Measurements from ENCODE around the gene AGAP1.
A peak's percentile ranks its signal among the peaks of the same experiment; 100 is the strongest.

AGAP1 gene

DNA sequence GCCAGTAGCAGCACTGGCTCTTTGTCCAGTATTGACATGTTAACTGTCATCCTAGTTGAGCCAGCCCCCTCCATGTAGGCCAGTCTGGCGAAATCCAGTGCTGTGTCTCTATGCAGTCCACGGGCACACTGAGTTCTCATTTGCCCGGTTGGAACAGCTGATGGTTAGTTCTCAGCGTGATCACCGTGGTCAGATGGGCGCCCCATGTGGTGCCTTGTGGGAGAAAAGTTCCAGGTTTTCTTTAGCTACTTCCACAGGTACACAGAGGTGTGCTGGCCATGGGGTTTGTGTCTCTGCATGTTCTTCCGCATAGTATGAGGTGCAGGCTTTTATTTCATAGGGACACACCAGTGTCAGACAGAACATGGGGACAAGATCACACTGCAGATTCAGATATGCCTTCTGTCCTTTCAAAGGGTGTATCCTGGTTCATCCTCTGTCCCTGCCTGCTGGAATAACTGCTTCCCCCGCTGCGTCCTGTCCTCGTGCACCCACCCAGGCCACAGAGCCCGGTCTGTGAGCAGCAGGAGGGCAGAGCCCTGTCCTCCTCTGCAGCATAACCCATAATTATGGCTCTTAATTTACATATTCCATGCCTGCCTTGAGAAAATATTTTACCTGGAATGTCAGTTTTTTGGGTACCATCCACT is 340.3 kb downstream of the AGAP1 start:
- ATAC-seq = no peak

DNA sequence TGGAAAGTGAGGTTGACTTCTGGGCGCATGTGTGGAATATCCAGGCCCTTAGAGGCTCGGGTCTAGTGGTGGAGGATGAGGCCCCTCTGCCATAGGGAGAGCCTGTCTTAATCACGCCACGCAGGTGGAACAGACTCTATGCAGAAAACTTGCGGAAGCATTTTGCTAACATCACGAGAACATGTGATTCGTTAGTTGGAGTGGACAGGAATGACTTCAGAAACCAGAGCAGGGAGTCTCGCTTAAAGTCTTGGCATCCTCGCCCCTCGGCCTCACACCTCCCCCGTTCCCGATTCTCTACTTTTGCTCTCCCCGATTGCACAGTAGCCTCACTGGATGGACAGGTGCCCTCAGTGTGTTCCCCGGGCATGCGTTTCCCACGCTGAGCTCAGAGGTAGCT is 340.9 kb downstream of the AGAP1 start:
- no peak for ATAC-seq

DNA sequence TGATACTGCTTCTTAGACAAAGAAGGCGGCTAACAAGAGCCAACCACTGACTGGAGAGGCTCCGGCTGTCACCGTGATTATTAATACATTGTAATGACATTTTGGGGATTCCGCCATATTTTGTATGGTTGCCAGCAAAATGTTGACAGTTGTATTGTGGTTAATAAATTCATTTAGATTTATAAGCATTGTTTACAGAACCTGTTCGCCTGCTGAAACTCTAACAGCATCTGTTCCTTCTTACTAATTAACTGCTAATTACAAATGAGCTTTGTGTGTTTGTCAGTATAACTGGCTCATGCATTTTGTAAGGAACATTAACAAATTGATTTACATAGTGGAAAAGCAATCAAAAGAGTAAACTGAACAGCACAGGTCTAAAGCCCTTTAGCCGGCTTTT is 342.0 kb downstream of the AGAP1 start:
- no peak for ATAC-seq

GRCh38 chr2:235836491-235836911 is 342.7 kb downstream of the AGAP1 start:
- no peak for ATAC-seq

GRCh38 chr2:235839226-235839625 is 345.4 kb downstream of the AGAP1 start:
- ATAC-seq = no peak

DNA sequence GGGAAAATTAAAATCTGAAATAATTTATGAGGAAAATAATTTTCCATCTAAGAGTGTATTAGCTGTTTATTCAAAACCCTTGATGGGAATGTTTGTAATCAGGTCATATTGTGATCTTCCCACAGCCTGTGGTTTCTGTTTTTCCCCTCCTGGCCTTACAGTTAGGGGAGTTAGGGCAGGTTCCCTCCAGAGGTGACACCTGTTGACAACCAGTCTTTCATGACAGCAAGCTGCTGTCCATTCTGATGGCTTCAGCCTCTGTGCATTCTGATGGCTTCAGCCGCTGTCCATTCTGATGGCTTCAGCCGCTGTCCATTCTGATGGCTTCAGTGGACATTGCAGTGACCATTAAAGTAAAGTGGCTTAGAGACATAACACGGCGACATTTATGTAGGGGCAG is 346.1 kb downstream of the AGAP1 start:
- ATAC-seq = no peak

GRCh38 chr2:235841863-235842262 is 348.0 kb downstream of the AGAP1 start:
- no peak for ATAC-seq

GRCh38 chr2:235842941-235843340 is 349.1 kb downstream of the AGAP1 start:
- ATAC-seq = no peak

GRCh38 chr2:235843591-235844395 is 349.9 kb downstream of the AGAP1 start:
- no peak for ATAC-seq

DNA sequence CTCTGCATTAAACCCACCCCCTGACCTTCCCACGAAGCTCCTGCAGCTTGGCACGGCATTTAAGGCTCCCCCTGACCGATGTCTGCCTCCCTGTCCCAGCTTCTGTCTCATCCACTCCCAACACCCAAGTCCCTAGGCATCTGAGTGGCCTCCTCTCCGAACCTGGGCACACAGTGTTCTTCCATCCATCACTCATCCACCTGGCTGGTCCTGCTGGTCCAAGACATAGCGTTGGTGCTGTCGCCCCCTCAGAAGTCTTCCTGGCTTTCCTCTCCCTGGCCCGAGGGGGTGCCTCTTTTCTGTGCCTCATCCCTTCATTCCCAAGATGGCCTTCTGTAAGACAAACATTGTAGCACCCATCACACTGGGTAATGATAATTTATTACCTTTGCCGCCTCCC is 350.7 kb downstream of the AGAP1 start:
- ATAC-seq = no peak

DNA sequence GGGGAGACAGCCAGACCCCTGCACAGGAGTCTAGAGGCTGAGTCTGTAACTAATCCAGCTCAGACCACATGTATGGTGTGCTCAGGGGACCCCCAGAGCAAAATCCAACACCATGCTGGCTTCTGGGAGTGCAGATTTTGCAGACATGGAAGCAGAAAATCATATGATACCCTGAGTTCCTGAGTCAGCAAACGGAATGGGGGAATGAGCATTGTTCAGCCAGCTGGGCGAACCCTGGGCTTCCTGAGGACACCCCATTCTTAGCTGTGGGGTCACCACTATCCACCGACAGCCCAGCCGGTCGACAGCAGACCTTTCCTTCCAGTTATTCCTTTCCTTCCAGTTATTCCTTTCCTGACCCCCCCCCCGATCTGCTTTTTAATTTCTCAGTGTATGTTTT is 351.4 kb downstream of the AGAP1 start:
- no peak for ATAC-seq

DNA sequence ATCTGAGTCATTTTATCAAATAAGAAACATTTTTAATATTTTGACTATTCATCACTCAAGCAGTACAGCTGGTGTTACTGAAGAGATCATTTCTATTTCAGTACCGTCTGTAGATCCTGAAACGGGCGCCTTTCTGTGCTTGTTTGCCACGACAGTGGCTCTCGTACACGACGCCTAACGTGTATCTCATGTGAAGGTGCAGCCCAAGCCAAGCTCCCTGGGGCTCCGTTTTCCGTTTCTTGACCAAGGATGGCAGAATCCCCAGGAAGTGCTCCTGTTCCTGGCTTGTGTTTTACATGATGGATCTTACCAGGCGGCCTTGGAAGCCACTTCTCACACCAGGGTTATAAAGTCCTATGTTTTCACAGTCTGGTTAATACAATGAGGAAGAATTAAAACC is 353.7 kb downstream of the AGAP1 start:
- no peak for ATAC-seq

DNA sequence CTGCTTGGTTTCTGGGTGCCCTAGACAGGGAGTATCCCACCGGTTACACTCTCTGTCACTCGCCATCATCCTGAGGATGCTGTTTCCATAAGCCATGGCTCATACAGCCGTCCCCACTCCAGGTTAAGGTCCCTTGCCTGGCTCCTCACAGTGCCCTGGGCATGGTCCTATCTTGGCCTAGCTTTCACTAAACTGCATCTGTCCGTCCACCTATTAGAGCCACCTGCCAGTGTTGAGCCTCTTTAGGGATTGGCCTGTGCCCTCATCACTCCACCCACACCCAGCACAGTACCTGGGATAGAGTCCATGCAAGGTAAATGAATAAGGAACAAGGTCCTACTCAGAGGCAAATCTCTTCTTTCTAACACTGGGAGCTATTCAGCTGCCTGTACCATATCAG is 354.2 kb downstream of the AGAP1 start:
- no peak for ATAC-seq

GRCh38 chr2:235848946-235849345 is 355.1 kb downstream of the AGAP1 start:
- no peak for ATAC-seq

- no peak for ATAC-seq
These were observed 355.6 kb downstream of the AGAP1 start for GRCh38 chr2:235849489-235849888.

DNA sequence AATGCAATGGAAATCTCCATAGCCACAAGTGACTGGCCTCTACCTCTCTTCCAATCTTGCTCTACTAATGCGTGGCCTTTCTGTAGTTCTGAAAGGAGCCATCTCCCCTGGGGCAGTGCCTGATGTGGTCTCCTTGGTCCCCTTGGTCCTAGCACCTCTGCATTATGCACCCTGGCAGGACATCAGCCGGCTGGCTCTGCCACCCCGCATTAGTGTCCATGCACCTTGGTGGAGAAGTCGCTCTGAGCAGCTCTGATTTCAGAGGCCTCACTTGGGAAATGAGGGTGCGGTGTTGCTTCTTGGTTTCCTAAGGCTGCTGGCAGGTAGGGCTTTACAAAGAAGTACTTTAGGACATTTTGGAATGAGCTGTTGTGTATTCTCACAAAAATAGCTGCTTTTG is 356.4 kb downstream of the AGAP1 start:
- no peak for ATAC-seq

- no peak for ATAC-seq
These were observed 357.1 kb downstream of the AGAP1 start for GRCh38 chr2:235850771-235851551.

- no peak for ATAC-seq
These were observed 358.1 kb downstream of the AGAP1 start for GRCh38 chr2:235851828-235852525.

- no peak for ATAC-seq
These were observed 358.7 kb downstream of the AGAP1 start for GRCh38 chr2:235852526-235852920.

- ATAC-seq = no peak
These were observed 360.4 kb downstream of the AGAP1 start for GRCh38 chr2:235854276-235854675.

DNA sequence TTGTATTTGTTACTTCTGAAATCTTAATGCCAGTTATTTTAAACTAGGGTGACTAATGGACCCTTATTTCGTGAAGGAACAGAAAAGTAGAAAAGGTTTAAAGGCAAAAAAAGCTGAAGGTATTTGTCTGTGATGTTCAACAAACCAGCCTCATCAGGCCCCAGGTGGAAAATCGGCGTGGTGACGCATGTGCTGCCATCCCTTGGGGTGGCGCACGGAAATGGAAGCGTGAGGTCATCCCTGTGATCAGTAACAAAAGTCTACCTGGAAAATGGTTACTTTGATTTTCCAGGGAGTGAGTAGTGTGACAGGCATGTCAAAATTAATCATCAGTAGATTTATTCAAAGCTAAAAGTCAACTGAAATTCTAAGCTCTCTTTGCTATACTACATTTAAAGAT is 361.2 kb downstream of the AGAP1 start:
- ATAC-seq = no peak

GRCh38 chr2:235856151-235856854 is 362.5 kb downstream of the AGAP1 start:
- ATAC-seq = peak in 1 of 2 donors; percentile 17

All from activated CD4-positive, CD25-positive, alpha-beta regulatory T cell treated with anti-CD3 and anti-CD28 coated beads, Interleukin-2, amount 50 U/mL, for 24 hours (primary cell).